Measurements from ENCODE around the gene COL18A1.

Gene COL18A1

DNA sequence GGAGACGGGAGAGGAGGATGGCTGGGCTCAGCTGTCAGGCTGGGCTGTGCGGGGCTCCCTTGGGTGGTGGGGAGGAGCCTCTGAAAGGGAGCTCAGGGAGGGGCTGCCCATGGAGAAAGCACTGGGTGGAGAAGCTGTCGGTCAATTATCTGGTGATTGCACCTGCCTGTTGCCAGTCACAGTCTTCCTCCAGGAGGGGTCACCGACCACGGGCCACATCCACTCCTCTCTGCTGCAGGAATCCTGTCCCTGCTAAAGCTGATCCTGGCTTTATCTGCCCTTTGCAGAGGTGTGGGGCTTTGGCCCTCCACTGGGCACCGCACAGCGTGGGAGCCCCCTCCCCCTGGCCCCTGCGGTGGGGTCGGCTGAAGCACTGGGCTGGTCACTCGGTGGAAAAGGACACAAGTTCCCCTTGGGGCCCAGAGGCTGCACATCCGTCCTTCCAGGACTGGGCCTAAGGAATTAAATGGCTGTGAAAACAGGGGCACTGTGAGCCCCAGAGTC lies 21.8 kb upstream of the COL18A1 start:
- DNase-seq (ENCODE audit: low spot score), result no peak

- DNase-seq (ENCODE audit: low spot score), result no peak
Observed at GRCh38 chr21:45383615-45384201, 21.3 kb upstream of the COL18A1 start.

DNA sequence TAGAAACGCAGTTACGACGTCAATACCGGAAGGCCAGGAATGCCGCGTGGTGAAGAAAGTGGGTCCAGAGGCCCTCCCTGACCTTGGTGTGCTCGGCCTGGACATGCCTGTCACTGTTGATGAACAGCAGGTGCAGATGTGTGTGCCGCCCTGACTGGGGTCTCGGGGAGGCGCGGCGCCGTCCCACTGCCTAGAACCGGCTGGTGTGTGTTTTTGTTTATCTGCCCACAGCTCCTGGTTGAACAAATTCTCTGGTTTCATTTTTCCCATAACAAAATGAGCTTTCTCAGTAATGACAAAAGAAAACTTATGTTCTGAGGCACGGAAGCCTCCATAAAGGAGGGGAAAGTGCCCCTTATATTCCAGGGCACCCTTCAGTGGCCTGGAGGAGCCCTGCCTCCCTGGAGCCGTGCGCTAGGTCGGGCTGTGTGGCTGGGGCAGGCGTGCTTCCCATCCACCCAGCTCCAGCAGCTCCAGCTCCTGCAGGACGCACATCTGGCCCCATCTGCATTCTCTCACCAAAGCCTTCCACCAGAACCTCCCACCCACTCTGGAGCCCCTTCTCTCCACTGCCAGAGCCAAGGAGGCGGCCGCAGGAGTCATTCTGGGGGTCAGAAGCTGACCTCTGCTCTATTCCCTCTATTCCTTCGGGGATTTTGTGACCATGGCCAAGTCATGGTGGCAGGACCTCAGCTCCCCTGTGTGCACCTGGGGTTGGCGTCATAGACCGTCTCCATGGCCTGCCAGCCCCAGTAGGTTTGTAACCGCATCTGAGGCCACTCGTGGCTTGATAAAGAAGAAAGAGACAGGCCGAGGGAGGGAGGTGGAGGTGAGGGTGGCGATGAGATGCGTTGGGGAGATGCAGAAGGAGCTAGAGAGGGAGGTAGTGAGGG lies 20.1 kb upstream of the COL18A1 start:
- DNase-seq (ENCODE audit: low spot score), result no peak

DNA sequence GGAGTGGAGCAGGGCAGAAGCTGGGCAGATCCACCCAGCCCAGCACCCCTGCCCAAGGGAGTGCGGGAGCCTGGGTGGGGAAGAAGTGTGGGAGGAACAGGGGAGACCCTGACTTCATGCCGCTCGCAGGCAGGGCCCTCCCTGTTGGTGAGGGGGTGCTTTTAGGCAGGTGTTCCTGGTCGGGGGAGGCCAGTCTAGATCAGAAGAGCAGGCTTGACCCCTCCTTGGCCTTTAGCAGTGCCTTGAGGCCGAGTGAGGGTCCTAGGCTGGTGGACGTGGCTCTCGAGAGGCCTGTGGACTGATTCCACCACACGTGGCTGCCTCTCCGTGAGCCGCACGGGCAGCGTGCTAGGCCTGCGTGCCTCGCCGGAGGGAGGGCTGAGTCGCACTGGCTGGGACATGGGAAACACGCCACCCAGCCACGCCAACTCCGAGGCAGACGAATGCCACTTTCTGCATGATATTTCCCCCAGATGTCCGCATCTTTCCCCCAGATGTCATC lies 19.4 kb upstream of the COL18A1 start:
- DNase-seq (ENCODE audit: low spot score), result no peak

DNA sequence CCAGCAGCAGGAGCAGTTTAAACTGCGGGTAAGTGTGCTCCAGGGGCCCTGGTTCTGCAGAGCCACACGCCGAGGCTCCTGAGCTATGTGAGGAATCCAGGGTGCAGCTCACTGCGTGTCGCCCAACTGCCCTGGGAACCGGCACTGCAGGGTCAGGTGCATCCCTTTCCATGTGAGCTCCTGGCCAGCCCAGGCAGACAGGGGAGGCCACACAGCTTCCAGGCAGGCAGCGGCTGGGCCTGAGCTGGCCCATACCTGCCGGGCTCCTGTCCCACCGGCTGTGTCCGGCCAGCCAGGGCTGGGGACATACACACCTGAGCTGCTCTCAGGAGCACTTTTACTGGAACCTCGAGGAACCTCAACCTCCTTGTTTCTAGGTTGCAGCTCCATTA lies 18.6 kb upstream of the COL18A1 start:
- DNase-seq (ENCODE audit: low spot score), result no peak

- no peak for DNase-seq (ENCODE audit: low spot score)
Observed at GRCh38 chr21:45386728-45387371, 18.1 kb upstream of the COL18A1 start.

DNA sequence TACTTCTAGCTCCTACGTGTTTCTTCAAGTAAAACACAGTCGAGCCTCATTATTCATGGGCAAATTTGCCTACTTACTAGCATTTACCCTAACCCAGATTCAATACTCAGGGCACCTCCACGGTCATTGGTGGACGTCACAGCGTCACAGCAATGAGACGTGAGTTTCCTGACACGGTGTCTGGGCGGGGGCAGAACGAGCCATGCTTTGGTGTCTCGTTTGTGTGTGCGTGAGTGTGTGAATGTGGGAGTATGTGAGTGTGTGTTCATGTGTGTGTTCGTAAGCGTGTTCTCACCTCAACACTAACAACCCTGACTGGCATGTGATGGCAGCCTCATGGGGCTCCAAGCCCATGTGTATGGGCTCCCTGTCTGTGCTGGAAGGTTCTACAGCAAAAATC lies 17.5 kb upstream of the COL18A1 start:
- DNase-seq (ENCODE audit: low spot score), result no peak

- no peak for DNase-seq (ENCODE audit: low spot score)
Observed at GRCh38 chr21:45388011-45388521, 16.9 kb upstream of the COL18A1 start.

DNA sequence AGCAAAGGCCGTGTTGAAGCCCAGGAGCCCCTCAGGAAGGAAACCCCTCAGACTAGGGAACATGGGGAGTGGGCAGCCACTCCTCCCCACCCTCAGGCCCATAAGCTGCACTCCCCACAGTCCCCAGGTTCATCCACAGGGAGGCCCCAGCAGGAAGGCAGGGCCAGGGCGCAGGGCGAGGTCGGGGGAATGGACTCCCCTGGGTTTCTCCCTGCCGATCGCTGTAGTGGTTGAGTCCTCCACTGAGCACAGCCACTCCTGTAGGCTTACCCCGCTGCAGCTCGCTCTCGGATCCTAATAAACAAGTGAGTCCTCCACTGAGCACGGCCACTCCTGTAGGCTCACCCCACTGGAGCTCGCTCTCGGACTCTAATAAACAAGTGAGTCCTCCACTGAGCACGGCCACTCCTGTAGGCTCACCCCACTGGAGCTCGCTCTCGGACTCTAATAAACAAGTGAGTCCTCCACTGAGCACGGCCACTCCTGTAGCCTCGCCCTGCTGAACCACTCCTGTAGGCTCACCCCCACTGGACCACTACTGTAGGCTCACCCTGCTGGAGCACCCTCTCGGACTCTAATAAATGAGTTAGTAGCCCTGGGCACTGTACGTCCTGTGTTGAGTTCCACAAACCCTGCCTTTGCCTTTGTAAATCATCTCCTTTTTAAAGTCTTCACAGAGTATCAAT lies 16.2 kb upstream of the COL18A1 start:
- DNase-seq (ENCODE audit: low spot score), result no peak

GRCh38 chr21:45390121-45390751 lies 14.7 kb upstream of the COL18A1 start:
- no peak for DNase-seq (ENCODE audit: low spot score)

GRCh38 chr21:45390831-45391742 lies 13.9 kb upstream of the COL18A1 start:
- DNase-seq (ENCODE audit: low spot score), result no peak

GRCh38 chr21:45391743-45392572 lies 13.0 kb upstream of the COL18A1 start:
- DNase-seq (ENCODE audit: low spot score), result no peak

DNA sequence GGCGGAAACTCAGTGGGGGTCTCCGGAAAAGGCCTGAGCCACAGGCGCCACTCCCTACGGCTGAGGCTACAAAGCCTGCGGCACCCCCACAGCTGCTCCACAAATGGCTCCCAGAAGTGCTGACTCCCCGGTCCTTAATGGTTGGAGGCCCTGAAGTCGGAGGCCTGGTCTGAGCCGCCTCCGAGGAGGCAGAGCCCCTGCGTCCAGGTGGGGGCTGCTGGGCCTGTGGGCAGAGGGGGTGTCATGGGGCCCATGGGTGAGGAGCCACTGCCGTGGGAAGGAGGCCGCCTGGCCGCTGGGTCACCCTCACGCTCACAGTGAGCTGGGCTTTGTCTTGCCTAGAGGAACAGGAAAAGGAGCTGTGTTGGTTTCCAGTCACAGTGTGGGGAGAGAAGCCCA lies 12.4 kb upstream of the COL18A1 start:
- DNase-seq (ENCODE audit: low spot score), result no peak

GRCh38 chr21:45393021-45393420 lies 11.9 kb upstream of the COL18A1 start:
- no peak for DNase-seq (ENCODE audit: low spot score)

- no peak for DNase-seq (ENCODE audit: low spot score)
Observed at GRCh38 chr21:45393833-45394638, 10.9 kb upstream of the COL18A1 start.

GRCh38 chr21:45396620-45396995 lies 8.4 kb upstream of the COL18A1 start:
- DNase-seq (ENCODE audit: low spot score), result no peak

- DNase-seq (ENCODE audit: low spot score), result no peak
Observed at GRCh38 chr21:45397381-45397780, 7.6 kb upstream of the COL18A1 start.

- no peak for DNase-seq (ENCODE audit: low spot score)
Observed at GRCh38 chr21:45401054-45401518, 3.9 kb upstream of the COL18A1 start.

Data from Ammon's horn (tissue), 1 donor.